Panc1 (cell line): Measurements from ENCODE around the gene CFAP221. TPM values are rescaled to one million over a fixed set of nuclear protein-coding genes. Genes with fewer than 3 reads are reported as not detected.

Experiments used
- ATAC-seq: fragments of 200-7000 bp; cut with Tn5 transposase; 2 replicates; pipeline ENCODE4 v1.9.1; 2020; ENCODE audit warnings: mild to moderate bottlenecking, moderate library complexity
- BruUV-seq: library from RNA; stranded (reverse); fragments of 400-500 nt; replicated peaks from 2 replicates; lab custom pipeline; 2021; lab: Mats Ljungman, UMichigan
- CTCF ChIA-PET: fragments of 300-600 bp; sonication (Branson Sonifier 250); formaldehyde crosslinking; loops from one replicate; lab custom pipeline; 2022; ENCODE audit warnings: antibody characterized with exemption; lab: Charles Lee
- POLR2A ChIA-PET: fragments of 300-600 bp; sonication (Branson Sonifier 250); formaldehyde crosslinking; loops from one replicate; lab custom pipeline; 2022; ENCODE audit warnings: antibody characterized with exemption; lab: Charles Lee
- DNase-seq: peaks from one replicate; pipeline ENCODE4 v3.0.0-alpha.2; 2010; ENCODE audit warnings: low read depth, low spot score
- H3K27ac ChIP-seq: 2 replicates; pipeline ENCODE4 v1.5.1; 2011; ENCODE audit warnings: mild to moderate bottlenecking, low read length, inconsistent platforms
- H3K27me3 ChIP-seq: fragments of 200-500 bp; sonication (Bioruptor generic); 2 replicates; pipeline ENCODE4 v1.6.0; 2014; ENCODE audit warnings: low read length, inconsistent platforms; ENCODE audit not compliant: control insufficient read depth, insufficient read depth
- H3K36me3 ChIP-seq: fragments of 200-500 bp; sonication (Bioruptor generic); 2 replicates; pipeline ENCODE4 v1.5.1; 2014; ENCODE audit warnings: inconsistent platforms, mild to moderate bottlenecking, low read length, moderate library complexity; ENCODE audit not compliant: control insufficient read depth, insufficient read depth
- H3K4me1 ChIP-seq: 2 replicates; pipeline ENCODE4 v1.5.1; 2011; ENCODE audit warnings: inconsistent platforms, mild to moderate bottlenecking, low read length, moderate library complexity; ENCODE audit not compliant: control insufficient read depth, insufficient read depth
- H3K4me3 ChIP-seq, 2 experiments: 2 replicates each; pipeline ENCODE4 v1.5.1; 2011 to 2012; ENCODE audit warnings: low read depth in 2 of 2, low read length in 2 of 2, mild to moderate bottlenecking in 2 of 2, inconsistent platforms in 1 of 2, moderate library complexity in 1 of 2
- H3K9me3 ChIP-seq: fragments of 200-500 bp; sonication (Bioruptor generic); 2 replicates; pipeline ENCODE4 v1.5.1; 2014; ENCODE audit warnings: low read depth, mild to moderate bottlenecking, inconsistent platforms, low read length, moderate library complexity; ENCODE audit not compliant: control insufficient read depth, insufficient read depth
- CTCF ChIP-seq: fragments of 450-650 bp; IDR thresholded peaks from 2 replicates; pipeline ENCODE4 v1.5.1; 2017; ENCODE audit warnings: mild to moderate bottlenecking
- POLR2AphosphoS5 ChIP-seq: IDR thresholded peaks from 2 replicates; pipeline ENCODE4 v1.6.1; 2012; ENCODE audit warnings: mild to moderate bottlenecking, low read depth, low read length, moderate library complexity
- REST ChIP-seq, 2 experiments: IDR thresholded peaks; 2 replicates each; pipeline ENCODE4 v1.6.1; 2011 to 2012; ENCODE audit warnings: low read depth in 2 of 2, control low read depth in 1 of 2, low read length in 1 of 2, mild to moderate bottlenecking in 1 of 2, moderate library complexity in 1 of 2; ENCODE audit not compliant: insufficient read depth in 1 of 2
- SIN3A ChIP-seq: IDR thresholded peaks from 2 replicates; pipeline ENCODE4 v1.6.1; 2012; ENCODE audit warnings: low read depth, mild to moderate bottlenecking, low read length, moderate library complexity, borderline replicate concordance; ENCODE audit not compliant: insufficient read depth
- TCF7L2 ChIP-seq: IDR thresholded peaks from 2 replicates; pipeline ENCODE4 v1.6.1; 2011; ENCODE audit warnings: mild to moderate bottlenecking, low read depth, low read length, inconsistent platforms
- in situ Hi-C: cut with HindIII; loops from 2 replicates; pipeline ENCODE4 v1.10.0; 2016; ENCODE audit warnings: low sequenced_read_pairs, low pct_unique_long_range_greater_than_20kb
- intact Hi-C: fragments of 100-400 bp; cut with micrococcal nuclease; formaldehyde crosslinking; loops from one replicate; pipeline ENCODE4 v1.10.0; 2022; ENCODE audit not compliant: unreplicated experiment
- total RNA-seq: library from RNA; stranded (reverse); gene quantifications from one replicate; pipeline ENCODE4 v1.2.1, GENCODE V29; 2021; ENCODE audit not compliant: unreplicated experiment

CFAP221 gene
- total RNA-seq, 1 experiment from 2014 or later: not detected

GRCh38 chr2:119671752-119672151 is 127.5 kb downstream of the CFAP221 start:
- POLR2A ChIA-PET: no interaction called here
- TF ChIP-seq TCF7L2 (no peak), POLR2AphosphoS5 (no peak), CTCF (no peak), SIN3A (no peak), REST (IDR thresholded peaks at IDR 0.05; ENCODE audit: insufficient read depth in 1 of 2, low read depth in 2 of 2, low read length in 1 of 2) (no peak)
- DNase-seq: no peak
- no peaks in the 10 kb centered on the region for H3K4me1 ChIP-seq
- no peaks in the 10 kb centered on the region for H3K9me3 ChIP-seq
- no peak overlapping the region for H3K4me3 ChIP-seq
- in situ Hi-C loops (no loop called here), intact Hi-C loops (no loop called here)
- ATAC-seq: no peak
- H3K36me3 ChIP-seq: no peaks in the 10 kb centered on the region
- no TSS peak for BruUV-seq
- CTCF ChIA-PET: no interaction called here
- no peak overlapping the region for H3K27ac ChIP-seq
- H3K27me3 ChIP-seq: peaks cover 4% of the 10 kb centered on the region; the same call in 1 of the 2 replicates

- in situ Hi-C loops: no loop called here
- BruUV-seq: no TSS peak
- TF ChIP-seq TCF7L2 (no peak), SIN3A (no peak), POLR2AphosphoS5 (no peak), CTCF (no peak), REST (IDR thresholded peaks at IDR 0.05; ENCODE audit: insufficient read depth in 1 of 2, low read depth in 2 of 2, low read length in 1 of 2) (no peak)
- H3K4me1 ChIP-seq: no peaks in the 10 kb centered on the region
- DNase-seq (no peak), ATAC-seq (no peak)
- H3K4me3 ChIP-seq: no peak overlapping the region
- H3K36me3 ChIP-seq: no peaks in the 10 kb centered on the region
- ChIA-PET CTCF (no interaction called here), POLR2A (no interaction called here)
- H3K9me3 ChIP-seq: no peaks in the 10 kb centered on the region
- H3K27me3 ChIP-seq: peaks cover 4% of the 10 kb centered on the region; the same call in 1 of the 2 replicates
- no peak overlapping the region for H3K27ac ChIP-seq
- intact Hi-C loops: no loop called here
These were observed 128.1 kb downstream of the CFAP221 start for GRCh38 chr2:119672161-119672862.
